NT2/D1 (cell line): ENCODE data around the gene MYO5B.

Source experiments
- SUZ12 ChIP-seq: IDR thresholded peaks from 2 replicates; pipeline ENCODE4 v1.6.1; 2011; ENCODE audit not compliant: insufficient read length, insufficient read depth; ENCODE audit errors: extremely low read depth
- YY1 ChIP-seq: IDR thresholded peaks from 2 replicates; pipeline ENCODE4 v1.6.1; 2011; ENCODE audit not compliant: insufficient read length, insufficient read depth

DNA sequence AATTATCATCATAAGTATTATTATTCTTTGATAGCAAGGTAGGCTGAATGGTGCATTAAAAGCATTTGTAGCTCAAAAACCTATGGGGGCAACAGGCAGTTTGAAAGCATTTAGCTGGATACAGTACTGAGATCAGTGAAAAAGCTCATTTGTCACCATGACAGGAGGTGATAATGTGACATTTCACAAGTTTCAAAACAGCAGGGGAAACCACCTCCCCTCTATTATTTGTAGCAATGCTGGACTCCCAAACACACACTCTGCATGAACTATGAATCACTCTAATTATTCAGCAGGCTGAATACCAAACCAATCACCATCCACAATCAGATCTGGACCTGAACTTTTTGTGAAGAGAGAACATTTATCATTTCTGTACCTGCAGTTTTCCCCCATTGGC lies 63.4 kb downstream of the MYO5B start:
- TF ChIP-seq YY1: no peak
- TF ChIP-seq SUZ12: no peak
